K562 (cell line): ENCODE data around the gene DNAAF3. TPM values are rescaled to one million over a fixed set of nuclear protein-coding genes. Genes with fewer than 3 reads are reported as not detected.
A peak's percentile ranks its signal among the peaks of the same experiment; 100 is the strongest.

ENCODE experiments used
- ATAC-seq: fragments of 200-7000 bp; cut with Tn5 transposase; 3 replicates; pipeline ENCODE4 v1.9.1; 2020; ENCODE audit warnings: moderate library complexity
- BruUV-seq: library from RNA; stranded (reverse); fragments of 400-500 nt; replicated peaks from 2 replicates; lab custom pipeline; 2021; lab: Mats Ljungman, UMichigan
- CTCF ChIA-PET: fragments of 300-600 bp; formaldehyde crosslinking; extraction: SDS; loops from one replicate; lab custom pipeline; 2021; ENCODE audit warnings: low intra/inter-chr PET ratio; lab: Yijun Ruan, JAX
- POLR2A ChIA-PET: fragments of 300-600, 350-650 bp; sonication (Branson Sonifier 250); formaldehyde crosslinking; extraction: SDS; loops from one replicate; lab custom pipeline; 2021; ENCODE audit warnings: antibody characterized with exemption, inconsistent platforms; lab: Yijun Ruan, JAX
- DNase-seq, 4 experiments: peaks; one replicate each; pipeline versions ENCODE4 v3.0.0 to v3.0.0-alpha.2; 2011 to 2018; ENCODE audit warnings: low spot score in 3 of 4, mixed read lengths in 3 of 4; ENCODE audit errors: extremely low read depth in 1 of 4
- FAIRE-seq: peaks from 2 replicates; lab custom pipeline; 2011; peaks lifted over from hg19 to GRCh38; lab: Jason Lieb, UNC
- H2AFZ ChIP-seq: 2 replicates; pipeline ENCODE4 v1.6.0; 2011; ENCODE audit warnings: low read depth, low read length, control low read depth, inconsistent platforms
- H3K27ac ChIP-seq: fragments of 200-600 bp; 3 replicates; pipeline ENCODE4 v1.8.0; 2011; ENCODE audit warnings: low read depth, mild to moderate bottlenecking, control low read depth, inconsistent platforms, low read length, moderate library complexity, mixed read lengths; ENCODE audit errors: extremely low read depth
- H3K27me3 ChIP-seq, 2 experiments: fragments of 300-600 bp in 1 of 2; 2 replicates in 1 of 2; 3 replicates in 1 of 2; pipeline versions ENCODE4 v1.6.0 to v1.8.0; 2011; ENCODE audit warnings: inconsistent platforms in 2 of 2, low read length in 2 of 2, mild to moderate bottlenecking in 1 of 2, mixed read lengths in 1 of 2, moderate library complexity in 1 of 2; ENCODE audit not compliant: control insufficient read depth in 2 of 2, insufficient read depth in 2 of 2
- H3K36me3 ChIP-seq: fragments of 300-600 bp; 3 replicates; pipeline ENCODE4 v1.8.0; 2011; ENCODE audit warnings: mild to moderate bottlenecking, low read length, inconsistent platforms; ENCODE audit not compliant: control insufficient read depth, insufficient read depth
- H3K4me1 ChIP-seq, 2 experiments: fragments of 200-600 bp in 1 of 2; replicated peaks in 1 of 2; 2 replicates in 1 of 2; 3 replicates in 1 of 2; pipeline versions ENCODE4 v1.5.1 to v1.8.0; 2011; ENCODE audit warnings: inconsistent platforms in 2 of 2, low read length in 2 of 2, mild to moderate bottlenecking in 1 of 2, mixed read lengths in 1 of 2, moderate library complexity in 1 of 2; ENCODE audit not compliant: control insufficient read depth in 2 of 2, insufficient read depth in 2 of 2
- H3K4me2 ChIP-seq: 2 replicates; pipeline ENCODE4 v1.6.1; 2011; ENCODE audit warnings: low read length, control low read depth, inconsistent platforms, mixed read lengths; ENCODE audit not compliant: insufficient read depth
- H3K4me3 ChIP-seq: fragments of 200-600 bp; sonication (generic), shearing (Covaris generic); 2 replicates; pipeline ENCODE4 v1.5.1; 2016; ENCODE audit warnings: control low read depth, inconsistent platforms
- H3K79me2 ChIP-seq: fragments of 200-600 bp; 3 replicates; pipeline ENCODE4 v1.8.0; 2011; ENCODE audit warnings: low read length, inconsistent platforms; ENCODE audit not compliant: control insufficient read depth, insufficient read depth
- H3K9ac ChIP-seq, 2 experiments: 2 replicates each; pipeline versions ENCODE4 v1.6.0 to v1.6.1; 2011; ENCODE audit warnings: low read depth in 2 of 2, low read length in 2 of 2, control low read depth in 1 of 2, inconsistent platforms in 1 of 2, mild to moderate bottlenecking in 1 of 2, mixed read lengths in 1 of 2; ENCODE audit not compliant: insufficient read depth in 1 of 2
- H3K9me1 ChIP-seq: one replicate; pipeline ENCODE4 v1.6.0; 2011; ENCODE audit warnings: inconsistent platforms, mild to moderate bottlenecking, low read length, moderate library complexity; ENCODE audit not compliant: control insufficient read depth, insufficient read depth
- H3K9me3 ChIP-seq: replicated peaks from 2 replicates; pipeline ENCODE4 v1.5.1; 2011; ENCODE audit warnings: low read depth, low read length, inconsistent platforms; ENCODE audit not compliant: control insufficient read depth, insufficient read depth
- H4K20me1 ChIP-seq: replicated peaks from 2 replicates; pipeline ENCODE4 v1.6.1; 2011; ENCODE audit warnings: low read length, inconsistent platforms, mixed read lengths; ENCODE audit not compliant: control insufficient read depth, insufficient read depth
- FOXP1 ChIP-seq: sonication (generic); formaldehyde crosslinking; IDR thresholded peaks from 2 replicates; pipeline ENCODE4 v1.8.0; 2022; ENCODE audit warnings: mild to moderate bottlenecking, missing genetic modification reagents
- NCOA6 ChIP-seq: fragments of 450-650 bp; IDR thresholded peaks from 2 replicates; pipeline ENCODE4 v1.6.1; 2017; ENCODE audit warnings: mild to moderate bottlenecking
- NR2C2 ChIP-seq, 2 experiments: fragments of 200-800 bp in 1 of 2; sonication (Bioruptor generic) in 1 of 2; sonication (generic) in 1 of 2; formaldehyde crosslinking in 1 of 2; IDR thresholded peaks; 2 replicates each; pipeline versions ENCODE4 v1.6.1 to v1.8.0; 2016 to 2022; ENCODE audit warnings: mild to moderate bottlenecking in 1 of 2, missing compliant biosample characterization in 1 of 2, missing genetic modification characterization in 1 of 2, missing genetic modification reagents in 1 of 2
- SIX5 ChIP-seq, 2 experiments: IDR thresholded peaks; 2 replicates each; pipeline ENCODE4 v1.6.1; 2011; ENCODE audit warnings: low read length in 2 of 2, borderline replicate concordance in 1 of 2, low read depth in 1 of 2, mild to moderate bottlenecking in 1 of 2, moderate library complexity in 1 of 2; ENCODE audit not compliant: insufficient read depth in 1 of 2
- ZBTB8A ChIP-seq: fragments of 450-650 bp; IDR thresholded peaks from 2 replicates; pipeline ENCODE4 v1.6.1; 2018; ENCODE audit warnings: mild to moderate bottlenecking, moderate library complexity; ENCODE audit not compliant: partially characterized antibody
- ZNF143 ChIP-seq: sonication (generic); formaldehyde crosslinking; IDR thresholded peaks from 2 replicates; pipeline ENCODE4 v1.9.0; 2022; ENCODE audit warnings: mild to moderate bottlenecking, missing genetic modification reagents
- ZNF668 ChIP-seq: fragments of 250-450 bp; sonication (Bioruptor Pico); IDR thresholded peaks from 2 replicates; pipeline ENCODE4 v1.8.0; 2022; ENCODE audit warnings: mild to moderate bottlenecking, inconsistent platforms
- WGBS: fragments of 100-300 bp; shearing (Covaris generic); methylation state at CpG from one replicate; pipeline ENCODE4 v1.1.6; 2016; ENCODE audit warnings: low coverage, mixed read lengths; ENCODE audit not compliant: insufficient coverage; ENCODE audit errors: missing lambda C conversion rate; 5-methylcytosine and 5-hydroxymethylcytosine counted together
- in situ Hi-C: fragments of 300-500 bp; cut with MboI; formaldehyde crosslinking; loops from 4 replicates; pipeline ENCODE4 v1.15.0; 2018; ENCODE audit warnings: inconsistent platforms, mixed read lengths
- intact Hi-C: fragments of 100-400 bp; cut with micrococcal nuclease; formaldehyde crosslinking; loops from 2 replicates; pipeline ENCODE4 v1.14.2; 2022
- polyA plus RNA-seq, 8 experiments: library from polyadenylated mRNA; depleted of rRNA in 4 of 8; stranded (reverse) in 5 of 8; unstranded in 3 of 8; fragments of >200 nt; fragmentation: Nextera tagmentation in 2 of 8; fragmentation: Illumina TruSeq in 1 of 8; extraction: Ambion mirVana in 2 of 8; extraction: Trizol in 1 of 8; gene quantifications; 2 replicates each; pipeline versions ENCODE4 v1.2.1 to v1.2.3, GENCODE V29; 2011 to 2014; ENCODE audit warnings: inconsistent platforms in 1 of 8, missing spikeins in 1 of 8
- total RNA-seq, 7 experiments: library from RNA; depleted of rRNA in 6 of 7; stranded (reverse); fragments of >200 nt in 6 of 7; fragmentation: Illumina TruSeq in 2 of 7; extraction: Trizol in 2 of 7; gene quantifications; 2 replicates each; pipeline versions ENCODE4 v1.2.1 to v1.2.3, GENCODE V29; 2011 to 2021; ENCODE audit warnings: low replicate concordance in 1 of 7
- TF ChIP-seq, protein P1 (sequence below), 2 experiments: fragments of 450-650 bp; formaldehyde crosslinking in 1 of 2; IDR thresholded peaks; 2 replicates each; pipeline versions ENCODE4 v1.4.0 to v1.6.1; 2014 to 2020; ENCODE audit warnings: mild to moderate bottlenecking in 2 of 2, borderline replicate concordance in 1 of 2, low read depth in 1 of 2
- TF ChIP-seq, protein P2 (sequence below): conservative IDR thresholded peaks from 2 replicates; pipeline ENCODE4 v1.6.1; 2011; ENCODE audit warnings: low read depth, mild to moderate bottlenecking, low read length; ENCODE audit not compliant: control insufficient read depth

DNAAF3 gene
- total and polyA plus RNA-seq, 9 of the 15 experiments (the other 6 are each of a cell fraction or from before 2014, with no cell fraction given), result 21.6 to 61.5 (median 43.0) TPM

DNA sequence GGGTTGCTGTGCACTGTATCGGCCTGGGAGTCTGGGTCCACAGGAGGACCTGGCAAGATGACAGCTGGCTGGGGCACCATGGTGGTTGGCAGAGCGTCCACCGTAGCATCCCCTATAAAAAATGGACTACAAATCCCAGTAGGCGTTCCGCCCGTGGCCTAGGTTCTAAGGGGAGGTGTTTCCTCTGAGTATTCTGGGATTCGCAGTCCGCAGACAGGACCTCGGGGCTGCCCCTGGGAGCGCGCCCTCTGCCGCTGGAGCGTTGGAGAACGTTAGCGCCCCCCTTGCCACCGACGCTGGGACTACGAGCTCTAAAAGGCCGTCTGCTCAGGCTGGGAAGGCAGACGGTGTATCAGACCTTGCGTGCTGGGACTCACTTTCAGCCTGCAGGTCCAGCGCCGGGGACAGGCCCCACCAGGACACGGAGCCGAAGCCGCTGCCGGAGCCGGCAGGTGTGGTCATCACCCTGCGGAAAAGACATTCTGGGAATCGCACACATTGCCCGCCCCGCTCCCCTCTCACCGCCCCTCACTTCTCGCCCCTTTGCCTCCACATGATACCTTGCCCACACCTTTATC is 372 bp downstream of the DNAAF3 start:
- H3K36me3 ChIP-seq, result 0 out of 3 replicates have a peak, but pooled peaks cover 3% of the 10 kb centered on the region
- peak; percentile 93 for ATAC-seq
- ChIA-PET CTCF (interaction anchor here (0.9 kb wide), 1 partner anchor 25 kb away, joined by 4 read pairs; no protein-coding TSS in a partner anchor), POLR2A (interaction anchor here (0.6 to 1.9 kb wide), 6 partner anchors 9 to 242 kb away, joined by 3 to 7 read pairs (median 4); partner anchors contain the start of gene UBE2S)
- intact Hi-C loops, result no loop called here
- no peaks in the 10 kb centered on the region for H3K9me3 ChIP-seq
- H3K27ac ChIP-seq, result no peak overlapping the region
- in situ Hi-C loops, result loop anchor here (25.0 kb wide), 1 partner anchor 971 kb away; the partner anchor contains the start of gene ZNF444
- FAIRE-seq, result no peak
- H4K20me1 ChIP-seq, result peaks cover 3% of the 10 kb centered on the region
- no peaks in the 10 kb centered on the region for H3K9me1 ChIP-seq
- BruUV-seq, result no TSS peak
- peak overlapping the region; percentile 54 for H3K4me3 ChIP-seq
- H3K79me2 ChIP-seq, result no peaks in the 10 kb centered on the region
- WGBS, result 2% methylated on average over 34 of the region's 34 CpGs
- peak overlapping the region; percentile 81 for H3K4me2 ChIP-seq
- H3K4me1 ChIP-seq, result peaks cover 0 to 34% of the 10 kb centered on the region in 2 experiments; a peak in 3 of 5 replicates
- peak; percentile 47 to 90 (median 68) for DNase-seq
- peak overlapping the region; percentile 83 for H2AFZ ChIP-seq
- H3K9ac ChIP-seq, result peak overlapping the region in 1 of 2 experiments; percentile 89; a peak in 2 of 4 replicates
- H3K27me3 ChIP-seq, result no peaks in the 10 kb centered on the region
- no peak for TF ChIP-seq ZNF668 (CRISPR knock-in tag)
- no peak for TF ChIP-seq NCOA6
- TF ChIP-seq, protein P1, sequence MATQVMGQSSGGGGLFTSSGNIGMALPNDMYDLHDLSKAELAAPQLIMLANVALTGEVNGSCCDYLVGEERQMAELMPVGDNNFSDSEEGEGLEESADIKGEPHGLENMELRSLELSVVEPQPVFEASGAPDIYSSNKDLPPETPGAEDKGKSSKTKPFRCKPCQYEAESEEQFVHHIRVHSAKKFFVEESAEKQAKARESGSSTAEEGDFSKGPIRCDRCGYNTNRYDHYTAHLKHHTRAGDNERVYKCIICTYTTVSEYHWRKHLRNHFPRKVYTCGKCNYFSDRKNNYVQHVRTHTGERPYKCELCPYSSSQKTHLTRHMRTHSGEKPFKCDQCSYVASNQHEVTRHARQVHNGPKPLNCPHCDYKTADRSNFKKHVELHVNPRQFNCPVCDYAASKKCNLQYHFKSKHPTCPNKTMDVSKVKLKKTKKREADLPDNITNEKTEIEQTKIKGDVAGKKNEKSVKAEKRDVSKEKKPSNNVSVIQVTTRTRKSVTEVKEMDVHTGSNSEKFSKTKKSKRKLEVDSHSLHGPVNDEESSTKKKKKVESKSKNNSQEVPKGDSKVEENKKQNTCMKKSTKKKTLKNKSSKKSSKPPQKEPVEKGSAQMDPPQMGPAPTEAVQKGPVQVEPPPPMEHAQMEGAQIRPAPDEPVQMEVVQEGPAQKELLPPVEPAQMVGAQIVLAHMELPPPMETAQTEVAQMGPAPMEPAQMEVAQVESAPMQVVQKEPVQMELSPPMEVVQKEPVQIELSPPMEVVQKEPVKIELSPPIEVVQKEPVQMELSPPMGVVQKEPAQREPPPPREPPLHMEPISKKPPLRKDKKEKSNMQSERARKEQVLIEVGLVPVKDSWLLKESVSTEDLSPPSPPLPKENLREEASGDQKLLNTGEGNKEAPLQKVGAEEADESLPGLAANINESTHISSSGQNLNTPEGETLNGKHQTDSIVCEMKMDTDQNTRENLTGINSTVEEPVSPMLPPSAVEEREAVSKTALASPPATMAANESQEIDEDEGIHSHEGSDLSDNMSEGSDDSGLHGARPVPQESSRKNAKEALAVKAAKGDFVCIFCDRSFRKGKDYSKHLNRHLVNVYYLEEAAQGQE (IDR thresholded peaks at IDR 0.05; ENCODE audit: borderline replicate concordance), result peak; percentile 24; the same call in 1 of the 2 replicates
- TF ChIP-seq, protein P1 (CRISPR knock-in tag; IDR thresholded peaks at IDR 0.05; ENCODE audit: low read depth), result no peak
- TF ChIP-seq, protein P2, sequence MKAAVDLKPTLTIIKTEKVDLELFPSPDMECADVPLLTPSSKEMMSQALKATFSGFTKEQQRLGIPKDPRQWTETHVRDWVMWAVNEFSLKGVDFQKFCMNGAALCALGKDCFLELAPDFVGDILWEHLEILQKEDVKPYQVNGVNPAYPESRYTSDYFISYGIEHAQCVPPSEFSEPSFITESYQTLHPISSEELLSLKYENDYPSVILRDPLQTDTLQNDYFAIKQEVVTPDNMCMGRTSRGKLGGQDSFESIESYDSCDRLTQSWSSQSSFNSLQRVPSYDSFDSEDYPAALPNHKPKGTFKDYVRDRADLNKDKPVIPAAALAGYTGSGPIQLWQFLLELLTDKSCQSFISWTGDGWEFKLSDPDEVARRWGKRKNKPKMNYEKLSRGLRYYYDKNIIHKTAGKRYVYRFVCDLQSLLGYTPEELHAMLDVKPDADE, result peak; percentile 89
- TF ChIP-seq ZBTB8A, result no peak
- no peak for TF ChIP-seq NR2C2 (CRISPR knock-in tag; IDR thresholded peaks at IDR 0.05)
- peak; percentile 70; the same call in 1 of the 2 replicates for TF ChIP-seq NR2C2 (tag; IDR thresholded peaks at IDR 0.05)
- 0 out of 2 replicates have a peak, but pooled peaks have one; percentile 35 for TF ChIP-seq FOXP1 (CRISPR knock-in tag)
- peak; percentile 90 to 95 for TF ChIP-seq SIX5 (IDR thresholded peaks at IDR 0.05; ENCODE audit: borderline replicate concordance in 1 of 2, insufficient read depth in 1 of 2, low read depth in 1 of 2, low read length in 2 of 2)
- peak; percentile 97 for TF ChIP-seq ZNF143
